ENCODE data around the gene NUDT4. TPM values are rescaled to one million over a fixed set of nuclear protein-coding genes. Genes with fewer than 3 reads are reported as not detected.

The NUDT4 gene
- total and polyA plus RNA-seq, 10 of the 15 experiments (the other 5 are each of a cell fraction or from before 2014, with no cell fraction given), result 26.6 to 91.6 (median 63.1) TPM

- H3K27me3 ChIP-seq (replicated peaks in 1 of 2; ENCODE audit: control insufficient read depth in 2 of 2, insufficient read depth in 2 of 2, low read length in 1 of 2), result no peaks in the 10 kb centered on the region
- no peaks in the 10 kb centered on the region for H3K4me1 ChIP-seq (ENCODE audit: control insufficient read depth, insufficient read depth, low read length)
- H3K36me3 ChIP-seq (ENCODE audit: control insufficient read depth in 2 of 2, insufficient read depth in 2 of 2, low read length in 1 of 2), result no peaks in the 10 kb centered on the region
- intact Hi-C loops (cut with micrococcal nuclease; ENCODE audit: unreplicated experiment), result no loop called here
- BruUV-seq (replicated peaks), result no TSS peak
- no peak overlapping the region for H3K9ac ChIP-seq (ENCODE audit: control insufficient read depth, insufficient read depth, low read length)
- ChIA-PET CTCF (interaction anchor here (0.5 to 0.9 kb wide), 3 partner anchors 7 to 637 kb away, joined by 3 read pairs; no protein-coding TSS in a partner anchor), RAD21 (ENCODE audit: unreplicated experiment) (no interaction called here), SMC1A (ENCODE audit: uncharacterized antibody, unreplicated experiment) (interaction anchor here (0.7 kb wide), 1 partner anchor 543 kb away, joined by 3 read pairs; no protein-coding TSS in a partner anchor), POLR2A (interaction anchor here (0.7 kb wide), 1 partner anchor 50 kb away, joined by 3 read pairs; no protein-coding TSS in a partner anchor)
- no peak overlapping the region for H3K27ac ChIP-seq (ENCODE audit: control insufficient read depth, insufficient read depth)
- no peaks in the 10 kb centered on the region for H3K79me2 ChIP-seq (ENCODE audit: control insufficient read depth, insufficient read depth, low read length)
- no peak overlapping the region for H3K4me2 ChIP-seq (ENCODE audit: control insufficient read depth, insufficient read depth)
- 82% methylated on average over 10 of the region's 10 CpGs for WGBS (ENCODE audit: insufficient coverage, insufficient replicate concordance, low lambda C conversion rate, missing lambda C conversion rate)
- no peak for FAIRE-seq
- H3K9me3 ChIP-seq (replicated peaks; ENCODE audit: control insufficient read depth, insufficient read depth, low read length), result no peaks in the 10 kb centered on the region
- TF ChIP-seq ATF2 (IDR thresholded peaks at IDR 0.05; ENCODE audit: low read length), result no peak
- no peak for TF ChIP-seq RB1 (IDR thresholded peaks at IDR 0.05; ENCODE audit: borderline replicate concordance)
- TF ChIP-seq NFIC (IDR thresholded peaks at IDR 0.05; ENCODE audit: low read depth, low read length), result no peak
- no peak for TF ChIP-seq TARDBP (IDR thresholded peaks at IDR 0.05; ENCODE audit: borderline replicate concordance)
- TF ChIP-seq NFXL1 (IDR thresholded peaks at IDR 0.05; ENCODE audit: borderline replicate concordance), result no peak
- TF ChIP-seq ZSCAN29 (IDR thresholded peaks at IDR 0.05), result no peak
- TF ChIP-seq PAX8 (IDR thresholded peaks at IDR 0.05), result no peak
- TF ChIP-seq SMC3 (IDR thresholded peaks at IDR 0.05; ENCODE audit: borderline replicate concordance, low read length), result no peak
- no peak for TF ChIP-seq YBX1 (IDR thresholded peaks at IDR 0.05)
- TF ChIP-seq POLR2AphosphoS2 (IDR thresholded peaks at IDR 0.05; ENCODE audit: low read depth, low read length), result no peak
- no peak for TF ChIP-seq CHD1 (IDR thresholded peaks at IDR 0.05; ENCODE audit: low read depth, low read length)
- no peak for TF ChIP-seq SUPT20H (IDR thresholded peaks at IDR 0.05; ENCODE audit: borderline replicate concordance, control insufficient read depth, low read depth, low read length)
- TF ChIP-seq MTA3 (IDR thresholded peaks at IDR 0.05; ENCODE audit: borderline replicate concordance, low read length), result no peak
- TF ChIP-seq CEBPB (IDR thresholded peaks at IDR 0.05; ENCODE audit: borderline replicate concordance in 1 of 2, low read depth in 2 of 2, low read length in 2 of 2), result no peak
- no peak for TF ChIP-seq RAD51 (IDR thresholded peaks at IDR 0.05)
- no peak for TF ChIP-seq SMAD5 (IDR thresholded peaks at IDR 0.05; ENCODE audit: low read depth)
- no peak for TF ChIP-seq REST (IDR thresholded peaks at IDR 0.05; ENCODE audit: low read depth, low read length)
- no peak for TF ChIP-seq KDM1A (IDR thresholded peaks at IDR 0.05; ENCODE audit: borderline replicate concordance)
- no peak for TF ChIP-seq CBX3 (IDR thresholded peaks at IDR 0.05; ENCODE audit: borderline replicate concordance, low read depth)
- in situ Hi-C loops (cut with MboI), result no loop called here
- no peak for DNase-seq (ENCODE audit: low read depth, low spot score)
- no peaks in the 10 kb centered on the region for H4K20me1 ChIP-seq (ENCODE audit: control insufficient read depth, insufficient read depth)
- no peak for ATAC-seq
- H3K4me3 ChIP-seq, result no peak overlapping the region
- no peak overlapping the region for H2AFZ ChIP-seq (ENCODE audit: control insufficient read depth, low read depth, low read length)
Measured at GRCh38 chr12:93348575-93349435, 28.9 kb upstream of the NUDT4 start.

All from GM12878 (cell line).